ENCODE data around the gene NKIRAS1.

NKIRAS1 gene

GRCh38 chr3:23944861-23945662, 28.3 kb upstream of the NKIRAS1 start, which contains the start of gene NR1D2 (continued):
- peak; percentile 92 for TF ChIP-seq IKZF3 (tag by site-specific recombination; IDR thresholded peaks at IDR 0.05)
- TF ChIP-seq ZNF544 (tag by site-specific recombination; IDR thresholded peaks at IDR 0.05): no peak
- no peak for TF ChIP-seq ZBTB21 (tag by site-specific recombination; IDR thresholded peaks at IDR 0.05)
- TF ChIP-seq GFI1B (tag by site-specific recombination; IDR thresholded peaks at IDR 0.05): peak; percentile 61; the same call in 1 of the 2 replicates
- no peak for TF ChIP-seq ZNF48 (tag by site-specific recombination; IDR thresholded peaks at IDR 0.05)
- TF ChIP-seq, protein P1, sequence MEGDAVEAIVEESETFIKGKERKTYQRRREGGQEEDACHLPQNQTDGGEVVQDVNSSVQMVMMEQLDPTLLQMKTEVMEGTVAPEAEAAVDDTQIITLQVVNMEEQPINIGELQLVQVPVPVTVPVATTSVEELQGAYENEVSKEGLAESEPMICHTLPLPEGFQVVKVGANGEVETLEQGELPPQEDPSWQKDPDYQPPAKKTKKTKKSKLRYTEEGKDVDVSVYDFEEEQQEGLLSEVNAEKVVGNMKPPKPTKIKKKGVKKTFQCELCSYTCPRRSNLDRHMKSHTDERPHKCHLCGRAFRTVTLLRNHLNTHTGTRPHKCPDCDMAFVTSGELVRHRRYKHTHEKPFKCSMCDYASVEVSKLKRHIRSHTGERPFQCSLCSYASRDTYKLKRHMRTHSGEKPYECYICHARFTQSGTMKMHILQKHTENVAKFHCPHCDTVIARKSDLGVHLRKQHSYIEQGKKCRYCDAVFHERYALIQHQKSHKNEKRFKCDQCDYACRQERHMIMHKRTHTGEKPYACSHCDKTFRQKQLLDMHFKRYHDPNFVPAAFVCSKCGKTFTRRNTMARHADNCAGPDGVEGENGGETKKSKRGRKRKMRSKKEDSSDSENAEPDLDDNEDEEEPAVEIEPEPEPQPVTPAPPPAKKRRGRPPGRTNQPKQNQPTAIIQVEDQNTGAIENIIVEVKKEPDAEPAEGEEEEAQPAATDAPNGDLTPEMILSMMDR (tag by site-specific recombination; IDR thresholded peaks at IDR 0.05): no peak
- TF ChIP-seq ZNF362 (tag by site-specific recombination; IDR thresholded peaks at IDR 0.05): no peak
- peak; percentile 32; the same call in 1 of the 2 replicates for TF ChIP-seq ZNF596 (tag by site-specific recombination; IDR thresholded peaks at IDR 0.05)
- TF ChIP-seq ZNF510 (tag by site-specific recombination; IDR thresholded peaks at IDR 0.05; ENCODE audit: insufficient replicate concordance): no peak
- no peak for TF ChIP-seq HOXD13 (CRISPR knock-in tag; IDR thresholded peaks at IDR 0.05; ENCODE audit: borderline replicate concordance)
- no peak for TF ChIP-seq ZFP41 (tag by site-specific recombination; IDR thresholded peaks at IDR 0.05; ENCODE audit: borderline replicate concordance)
- TF ChIP-seq GLIS1 (tag by site-specific recombination; IDR thresholded peaks at IDR 0.05): peak; percentile 86
- TF ChIP-seq, protein P2, sequence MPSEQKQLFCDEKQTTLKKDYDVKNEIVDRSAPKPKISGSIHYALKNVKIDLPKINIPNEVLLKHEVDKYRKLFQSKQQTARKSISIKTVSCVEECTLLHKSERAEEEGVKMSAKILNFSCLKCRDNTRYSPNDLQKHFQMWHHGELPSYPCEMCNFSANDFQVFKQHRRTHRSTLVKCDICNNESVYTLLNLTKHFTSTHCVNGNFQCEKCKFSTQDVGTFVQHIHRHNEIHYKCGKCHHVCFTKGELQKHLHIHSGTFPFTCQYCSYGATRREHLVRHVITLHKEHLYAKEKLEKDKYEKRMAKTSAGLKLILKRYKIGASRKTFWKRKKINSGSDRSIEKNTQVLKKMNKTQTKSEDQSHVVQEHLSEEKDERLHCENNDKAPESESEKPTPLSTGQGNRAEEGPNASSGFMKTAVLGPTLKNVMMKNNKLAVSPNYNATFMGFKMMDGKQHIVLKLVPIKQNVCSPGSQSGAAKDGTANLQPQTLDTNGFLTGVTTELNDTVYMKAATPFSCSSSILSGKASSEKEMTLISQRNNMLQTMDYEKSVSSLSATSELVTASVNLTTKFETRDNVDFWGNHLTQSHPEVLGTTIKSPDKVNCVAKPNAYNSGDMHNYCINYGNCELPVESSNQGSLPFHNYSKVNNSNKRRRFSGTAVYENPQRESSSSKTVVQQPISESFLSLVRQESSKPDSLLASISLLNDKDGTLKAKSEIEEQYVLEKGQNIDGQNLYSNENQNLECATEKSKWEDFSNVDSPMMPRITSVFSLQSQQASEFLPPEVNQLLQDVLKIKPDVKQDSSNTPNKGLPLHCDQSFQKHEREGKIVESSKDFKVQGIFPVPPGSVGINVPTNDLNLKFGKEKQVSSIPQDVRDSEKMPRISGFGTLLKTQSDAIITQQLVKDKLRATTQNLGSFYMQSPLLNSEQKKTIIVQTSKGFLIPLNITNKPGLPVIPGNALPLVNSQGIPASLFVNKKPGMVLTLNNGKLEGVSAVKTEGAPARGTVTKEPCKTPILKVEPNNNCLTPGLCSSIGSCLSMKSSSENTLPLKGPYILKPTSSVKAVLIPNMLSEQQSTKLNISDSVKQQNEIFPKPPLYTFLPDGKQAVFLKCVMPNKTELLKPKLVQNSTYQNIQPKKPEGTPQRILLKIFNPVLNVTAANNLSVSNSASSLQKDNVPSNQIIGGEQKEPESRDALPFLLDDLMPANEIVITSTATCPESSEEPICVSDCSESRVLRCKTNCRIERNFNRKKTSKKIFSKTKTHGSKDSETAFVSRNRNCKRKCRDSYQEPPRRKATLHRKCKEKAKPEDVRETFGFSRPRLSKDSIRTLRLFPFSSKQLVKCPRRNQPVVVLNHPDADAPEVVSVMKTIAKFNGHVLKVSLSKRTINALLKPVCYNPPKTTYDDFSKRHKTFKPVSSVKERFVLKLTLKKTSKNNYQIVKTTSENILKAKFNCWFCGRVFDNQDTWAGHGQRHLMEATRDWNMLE (tag by site-specific recombination; conservative IDR thresholded peaks at IDR 0.05; ENCODE audit: low read depth): no peak
- no peak for TF ChIP-seq ZNF521 (tag by site-specific recombination; IDR thresholded peaks at IDR 0.05)
- TF ChIP-seq, protein P3, sequence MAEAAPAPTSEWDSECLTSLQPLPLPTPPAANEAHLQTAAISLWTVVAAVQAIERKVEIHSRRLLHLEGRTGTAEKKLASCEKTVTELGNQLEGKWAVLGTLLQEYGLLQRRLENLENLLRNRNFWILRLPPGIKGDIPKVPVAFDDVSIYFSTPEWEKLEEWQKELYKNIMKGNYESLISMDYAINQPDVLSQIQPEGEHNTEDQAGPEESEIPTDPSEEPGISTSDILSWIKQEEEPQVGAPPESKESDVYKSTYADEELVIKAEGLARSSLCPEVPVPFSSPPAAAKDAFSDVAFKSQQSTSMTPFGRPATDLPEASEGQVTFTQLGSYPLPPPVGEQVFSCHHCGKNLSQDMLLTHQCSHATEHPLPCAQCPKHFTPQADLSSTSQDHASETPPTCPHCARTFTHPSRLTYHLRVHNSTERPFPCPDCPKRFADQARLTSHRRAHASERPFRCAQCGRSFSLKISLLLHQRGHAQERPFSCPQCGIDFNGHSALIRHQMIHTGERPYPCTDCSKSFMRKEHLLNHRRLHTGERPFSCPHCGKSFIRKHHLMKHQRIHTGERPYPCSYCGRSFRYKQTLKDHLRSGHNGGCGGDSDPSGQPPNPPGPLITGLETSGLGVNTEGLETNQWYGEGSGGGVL (tag by site-specific recombination; IDR thresholded peaks at IDR 0.05): peak; percentile 97
- TF ChIP-seq ZFP3 (tag by site-specific recombination; IDR thresholded peaks at IDR 0.05; ENCODE audit: low read depth): no peak
- TF ChIP-seq ZBTB1 (tag by site-specific recombination; IDR thresholded peaks at IDR 0.05): no peak
- TF ChIP-seq RBAK (tag by site-specific recombination; IDR thresholded peaks at IDR 0.05): no peak
- TF ChIP-seq OVOL3 (tag by site-specific recombination; IDR thresholded peaks at IDR 0.05): no peak
- TF ChIP-seq ZIC2 (tag by site-specific recombination; IDR thresholded peaks at IDR 0.05): peak; percentile 76
- TF ChIP-seq ZNF391 (tag by site-specific recombination; IDR thresholded peaks at IDR 0.05; ENCODE audit: borderline replicate concordance, low read depth): no peak
- TF ChIP-seq ZNF280D (tag by site-specific recombination; IDR thresholded peaks at IDR 0.05): no peak
- no peak for TF ChIP-seq ZNF830 (tag by site-specific recombination; IDR thresholded peaks at IDR 0.05; ENCODE audit: low read depth)
- 0 out of 2 replicates have a peak, but pooled peaks have one; percentile 17 for TF ChIP-seq ZNF423 (tag by site-specific recombination; IDR thresholded peaks at IDR 0.05)
- TF ChIP-seq ZNF157 (tag by site-specific recombination; IDR thresholded peaks at IDR 0.05): no peak
